Inflammatory macrophage (primary cell): ENCODE measurements around the gene TOP1.
A peak's percentile ranks its signal among the peaks of the same experiment; 100 is the strongest.

Experiments used
- DNase-seq, 2 donors: peaks; one replicate each; pipeline ENCODE4 v3.0.0-alpha.2; 2020 to 2022

TOP1 gene

GRCh38 chr20:41058674-41059635 lies 30.3 kb downstream of the TOP1 start:
- peak in 1 of 2 donors; percentile 57 for DNase-seq

DNA sequence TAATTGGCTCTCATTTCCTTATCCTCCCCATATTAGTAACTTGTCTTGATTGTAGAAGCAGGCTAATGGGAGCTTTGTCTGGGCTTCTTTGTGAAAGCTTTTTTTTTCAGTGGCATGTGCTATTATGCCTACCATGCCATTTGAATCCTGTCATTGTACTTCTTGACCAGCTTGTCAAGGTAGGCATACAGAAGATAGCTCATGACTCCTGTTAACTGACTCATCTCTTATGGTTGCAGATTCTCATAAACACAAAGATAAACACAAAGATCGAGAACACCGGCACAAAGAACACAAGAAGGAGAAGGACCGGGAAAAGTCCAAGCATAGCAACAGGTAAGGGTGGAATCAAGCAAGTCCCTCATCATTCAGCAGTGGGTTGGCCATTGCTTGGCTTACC lies 32.5 kb downstream of the TOP1 start:
- DNase-seq = no peak

GRCh38 chr20:41063442-41063841 lies 34.8 kb downstream of the TOP1 start:
- no peak for DNase-seq

GRCh38 chr20:41064377-41064776 lies 35.8 kb downstream of the TOP1 start:
- no peak for DNase-seq

DNA sequence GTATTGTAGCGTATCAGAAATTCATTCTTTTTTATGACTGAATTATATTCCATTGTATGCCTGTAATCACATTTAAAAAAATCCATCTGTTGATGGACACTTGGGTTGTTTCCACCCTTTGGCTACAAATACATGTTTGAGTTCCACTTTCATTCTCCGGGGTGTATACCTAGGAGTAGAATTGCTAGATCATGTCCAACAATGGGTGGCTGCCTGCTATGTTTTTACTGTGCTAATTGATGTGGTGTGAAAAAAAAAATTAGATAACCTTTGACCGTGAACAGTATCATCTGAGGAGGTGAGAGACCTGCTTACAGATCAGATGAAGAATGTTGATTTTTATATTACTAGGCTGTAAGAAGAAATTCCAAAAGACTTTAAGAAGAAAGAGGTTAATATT lies 37.1 kb downstream of the TOP1 start:
- no peak for DNase-seq

DNA sequence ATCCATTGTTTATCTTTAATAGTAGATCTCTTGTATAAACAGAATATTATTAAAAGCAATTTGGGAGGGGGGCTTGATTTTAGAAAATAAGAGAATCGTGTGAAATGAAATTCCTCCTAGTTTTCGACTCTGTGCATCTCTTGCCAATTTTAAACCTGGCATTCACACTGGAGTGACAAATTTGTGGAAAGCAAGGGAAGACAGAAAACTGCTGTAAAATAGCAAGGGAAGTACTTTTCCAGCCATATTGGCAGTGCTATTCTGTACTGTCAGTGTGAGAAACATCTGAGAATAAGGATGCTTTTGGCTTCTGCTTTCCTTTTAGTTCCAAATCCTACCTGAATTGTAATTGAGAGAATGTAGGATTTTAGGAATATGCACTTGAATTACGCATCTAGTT lies 40.2 kb downstream of the TOP1 start:
- DNase-seq = no peak

- DNase-seq = no peak
These were observed 43.7 kb downstream of the TOP1 start for GRCh38 chr20:41072190-41072863.

DNA sequence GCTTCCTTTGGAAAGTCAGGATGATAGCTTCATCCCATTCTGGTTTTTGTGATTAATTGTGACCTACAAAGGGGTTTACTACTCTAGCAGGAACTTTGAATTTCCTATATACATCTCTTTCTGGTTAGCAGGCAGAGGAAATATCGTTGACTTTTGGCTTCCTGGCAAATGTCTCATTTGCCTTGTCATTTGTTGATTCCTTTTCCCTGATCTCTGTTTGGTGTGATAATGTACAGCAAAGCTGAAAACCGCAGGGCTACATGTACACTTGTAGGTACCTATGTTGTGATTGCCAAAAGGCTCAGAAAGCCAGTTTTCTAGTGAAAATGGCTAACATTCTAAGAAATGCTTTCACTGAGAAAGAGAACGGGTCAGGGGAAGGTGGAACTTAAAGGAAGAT lies 44.3 kb downstream of the TOP1 start:
- DNase-seq = no peak

- no peak for DNase-seq
These were observed 45.8 kb downstream of the TOP1 start for GRCh38 chr20:41074441-41074840.

DNA sequence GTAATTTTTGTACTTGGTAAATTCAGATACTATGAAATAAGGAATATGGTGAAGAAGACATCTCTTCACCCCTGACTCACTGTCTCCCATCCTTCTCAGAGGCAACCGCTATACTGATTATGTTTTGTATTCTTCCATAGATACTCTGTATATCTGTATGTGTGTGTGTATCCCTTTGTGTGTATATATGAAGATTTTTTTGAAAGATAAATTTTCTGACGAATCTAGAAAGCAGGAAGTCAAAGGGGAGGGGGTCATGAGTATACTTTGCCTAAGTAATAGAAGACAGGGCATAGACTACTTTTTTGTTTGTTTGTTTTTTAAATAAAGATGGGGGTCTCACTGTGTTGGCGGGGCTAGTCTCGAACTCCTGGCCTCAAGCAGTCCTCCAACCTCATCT lies 48.2 kb downstream of the TOP1 start:
- DNase-seq = no peak

- DNase-seq = no peak
These were observed 49.7 kb downstream of the TOP1 start for GRCh38 chr20:41078329-41078728.

DNA sequence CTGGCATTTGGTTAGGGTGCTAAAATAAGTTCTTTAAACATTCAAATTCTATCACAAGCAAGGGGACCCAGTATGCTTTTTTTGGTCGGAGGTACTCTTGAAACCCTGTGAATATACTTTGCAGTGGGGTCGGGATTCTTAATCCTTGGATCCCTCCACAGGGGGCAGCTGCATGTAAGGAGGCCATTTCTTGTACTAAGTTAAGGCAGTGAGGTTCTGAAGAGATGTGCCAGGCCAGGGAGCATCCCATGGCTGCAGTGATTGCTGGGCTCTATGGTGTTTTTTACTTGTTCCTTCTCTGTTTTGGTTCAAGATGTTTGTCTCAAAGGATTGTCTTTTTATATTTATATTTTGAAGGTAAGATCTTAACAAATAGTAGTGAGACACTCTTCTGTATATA lies 50.4 kb downstream of the TOP1 start:
- no peak for DNase-seq

GRCh38 chr20:41080866-41081265 lies 52.2 kb downstream of the TOP1 start:
- DNase-seq = no peak

DNA sequence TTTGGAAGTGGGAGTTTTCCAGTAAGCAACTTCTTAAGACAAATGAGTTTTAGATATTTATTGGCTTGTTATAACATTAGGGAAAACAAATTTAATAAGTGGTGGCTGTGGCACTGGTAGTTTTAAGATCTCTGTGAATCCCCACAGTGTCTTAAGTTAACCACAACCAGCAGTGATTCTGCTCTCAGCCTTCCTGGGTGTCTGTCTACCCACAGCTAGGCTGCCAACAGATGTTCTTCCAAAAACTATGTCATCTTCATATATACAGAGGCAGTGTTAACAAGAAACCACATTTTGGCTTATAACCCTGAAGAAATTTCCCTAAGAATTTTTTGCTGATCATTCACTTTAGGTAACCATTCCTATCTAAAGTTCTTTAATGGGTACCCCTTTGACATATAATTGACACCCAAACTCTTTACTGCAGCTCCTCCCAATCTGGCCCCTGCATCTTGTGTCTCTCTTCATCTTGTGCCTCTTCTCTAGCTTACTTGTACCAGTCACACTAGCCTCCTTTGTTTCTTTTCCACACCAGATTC lies 52.7 kb downstream of the TOP1 start:
- no peak for DNase-seq

DNA sequence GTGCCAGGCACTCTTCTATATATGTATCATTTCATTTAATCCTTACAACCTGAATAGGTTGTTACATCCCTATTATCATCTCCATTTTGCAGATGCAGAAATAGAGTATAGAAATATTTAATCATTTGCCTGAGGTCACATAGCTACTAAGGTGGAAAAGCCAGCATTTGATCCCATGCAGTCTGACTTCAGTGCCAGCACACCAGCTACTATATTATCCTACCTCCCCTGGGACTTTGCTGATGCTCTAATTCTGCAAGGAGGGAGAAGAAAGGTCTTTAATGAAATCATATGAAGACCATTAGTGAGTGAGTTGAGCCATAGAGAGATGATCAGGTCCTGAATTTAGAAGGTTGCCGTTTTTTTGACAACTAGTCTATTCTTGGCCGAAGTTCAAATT lies 53.7 kb downstream of the TOP1 start:
- DNase-seq = no peak

GRCh38 chr20:41085606-41086005 lies 57.0 kb downstream of the TOP1 start:
- DNase-seq = no peak

- DNase-seq = peak in 1 of 2 donors; percentile 12
These were observed 58.0 kb downstream of the TOP1 start for GRCh38 chr20:41086402-41087324.

GRCh38 chr20:41087325-41087685 lies 58.7 kb downstream of the TOP1 start:
- no peak for DNase-seq

DNA sequence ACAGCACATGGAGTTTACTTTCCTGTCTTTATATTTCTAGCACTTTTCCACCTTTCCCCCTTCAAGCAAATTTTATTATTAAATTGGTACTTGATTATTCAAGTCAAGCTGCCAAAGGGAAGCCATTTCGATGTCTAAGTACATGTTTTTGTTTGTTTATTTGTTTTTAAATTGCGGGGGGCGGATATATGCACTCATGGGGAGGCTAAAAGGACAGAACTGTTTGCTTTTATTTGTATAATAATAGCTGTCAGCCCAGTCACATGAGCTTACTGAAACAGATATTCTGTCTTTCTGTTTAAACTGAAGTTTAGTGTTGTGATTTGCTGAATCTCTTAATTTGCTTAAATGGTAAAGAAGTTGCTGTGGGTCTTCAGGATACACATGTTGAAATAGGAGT lies 59.2 kb downstream of the TOP1 start:
- no peak for DNase-seq

- DNase-seq = no peak
These were observed 60.9 kb downstream of the TOP1 start for GRCh38 chr20:41089555-41089954.

DNA sequence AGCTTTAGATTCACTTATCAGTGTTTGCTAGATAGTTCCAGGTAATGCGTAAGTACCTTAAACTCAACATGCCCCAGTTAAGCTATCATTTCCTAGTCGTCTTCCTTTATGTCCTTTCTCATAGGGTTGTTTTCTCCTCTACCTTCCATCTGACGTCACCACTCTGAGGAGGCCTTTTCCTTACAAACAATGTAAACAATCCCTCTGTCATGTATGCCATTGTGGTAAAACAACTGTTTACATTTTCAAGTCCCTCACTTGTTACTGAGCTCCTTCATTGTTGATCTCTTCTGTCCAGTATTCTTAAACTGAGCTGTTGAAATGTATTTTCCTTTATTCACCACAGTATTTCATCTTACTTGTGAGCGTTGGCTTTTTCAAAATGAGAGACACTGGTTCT lies 63.3 kb downstream of the TOP1 start:
- no peak for DNase-seq

- no peak for DNase-seq
These were observed 65.9 kb downstream of the TOP1 start for GRCh38 chr20:41094353-41095055.
